SK-N-SH (cell line): ENCODE data around the gene THSD4.

Experiments used
- EP300 ChIP-seq, 2 experiments: IDR thresholded peaks; 2 replicates each; pipeline versions ENCODE4 v1.4.0 to v1.6.1; 2012; ENCODE audit warnings: borderline replicate concordance in 1 of 2, low read depth in 1 of 2, low read length in 1 of 2
- FOXJ3 ChIP-seq: sonication (generic); formaldehyde crosslinking; IDR thresholded peaks from 2 replicates; pipeline ENCODE4 v1.5.1; 2020; ENCODE audit warnings: mild to moderate bottlenecking, missing genetic modification reagents
- RCOR1 ChIP-seq: fragments of 150-350 bp; IDR thresholded peaks from 2 replicates; pipeline ENCODE4 v1.6.1; 2017; ENCODE audit warnings: antibody characterized with exemption, low read length
- TF ChIP-seq, protein P1 (sequence below): fragments of 200-600 bp; sonication (generic); IDR thresholded peaks from 2 replicates; pipeline ENCODE4 v1.6.1; 2017; ENCODE audit warnings: antibody characterized with exemption, mild to moderate bottlenecking, moderate library complexity

DNA sequence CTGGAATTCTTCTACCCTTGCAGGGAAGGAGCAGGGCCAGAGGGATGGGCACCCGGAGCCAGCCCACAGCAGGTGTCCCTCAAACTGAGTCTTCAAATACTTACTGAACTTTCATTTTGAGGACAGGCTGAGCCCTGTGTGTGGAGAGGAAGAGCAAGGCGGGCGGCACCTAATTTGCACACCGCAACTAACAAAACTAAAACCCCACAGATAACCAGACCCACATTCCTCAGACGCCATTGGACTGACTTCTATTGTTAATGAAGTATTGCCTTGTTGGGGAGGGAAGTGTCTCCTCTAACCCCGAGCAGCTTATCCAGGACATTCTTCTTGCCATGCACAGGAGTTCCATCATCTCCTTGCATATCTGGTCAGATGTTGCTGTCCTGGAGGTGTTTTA lies 589.9 kb downstream of the THSD4 start:
- peak in 1 of 2 experiments; percentile 47; a peak in 1 of 4 replicates for TF ChIP-seq EP300 (IDR thresholded peaks at IDR 0.05; ENCODE audit: borderline replicate concordance in 1 of 2, low read depth in 1 of 2, low read length in 1 of 2)
- TF ChIP-seq, protein P1, sequence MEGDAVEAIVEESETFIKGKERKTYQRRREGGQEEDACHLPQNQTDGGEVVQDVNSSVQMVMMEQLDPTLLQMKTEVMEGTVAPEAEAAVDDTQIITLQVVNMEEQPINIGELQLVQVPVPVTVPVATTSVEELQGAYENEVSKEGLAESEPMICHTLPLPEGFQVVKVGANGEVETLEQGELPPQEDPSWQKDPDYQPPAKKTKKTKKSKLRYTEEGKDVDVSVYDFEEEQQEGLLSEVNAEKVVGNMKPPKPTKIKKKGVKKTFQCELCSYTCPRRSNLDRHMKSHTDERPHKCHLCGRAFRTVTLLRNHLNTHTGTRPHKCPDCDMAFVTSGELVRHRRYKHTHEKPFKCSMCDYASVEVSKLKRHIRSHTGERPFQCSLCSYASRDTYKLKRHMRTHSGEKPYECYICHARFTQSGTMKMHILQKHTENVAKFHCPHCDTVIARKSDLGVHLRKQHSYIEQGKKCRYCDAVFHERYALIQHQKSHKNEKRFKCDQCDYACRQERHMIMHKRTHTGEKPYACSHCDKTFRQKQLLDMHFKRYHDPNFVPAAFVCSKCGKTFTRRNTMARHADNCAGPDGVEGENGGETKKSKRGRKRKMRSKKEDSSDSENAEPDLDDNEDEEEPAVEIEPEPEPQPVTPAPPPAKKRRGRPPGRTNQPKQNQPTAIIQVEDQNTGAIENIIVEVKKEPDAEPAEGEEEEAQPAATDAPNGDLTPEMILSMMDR: no peak
- TF ChIP-seq FOXJ3: no peak
- no peak for TF ChIP-seq RCOR1
